Activated naive CD8-positive, alpha-beta T cell treated with anti-CD3 and anti-CD28 coated beads, Interleukin-2, amount 10 ng/mL, durations not matched to agents 7 days and 5 days (primary cell): ENCODE data around the gene MDH2. TPM values are rescaled to one million over a fixed set of nuclear protein-coding genes. Genes with fewer than 3 reads are reported as not detected.
"Not testable (repeated sequence)": the region's sequence is repeated elsewhere in the genome, so short reads cannot be mapped to it uniquely, and the experiment has no call there.

Experiments used
- ATAC-seq: fragments of 150-1000 bp; cut with Tn5 transposase; one replicate; pipeline ENCODE4 v1.10.0; 2021; ENCODE audit warnings: low read depth, moderate library complexity
- POLR2A ChIA-PET: fragments of 350-600 bp; sonication (Branson Sonifier 250); formaldehyde crosslinking; loops from one replicate; lab custom pipeline; 2021; ENCODE audit warnings: antibody characterized with exemption; lab: Charles Lee
- DNase-seq: peaks from one replicate; pipeline ENCODE4 v3.0.0; 2021
- H3K27ac Mint-ChIP-seq: one replicate; pipeline ENCODE4 v1.8.0; 2022; ENCODE audit warnings: mild to moderate bottlenecking, mixed read lengths
- H3K27me3 Mint-ChIP-seq: one replicate; pipeline ENCODE4 v1.8.0; 2022; ENCODE audit warnings: mild to moderate bottlenecking, moderate library complexity, mixed read lengths
- H3K36me3 Mint-ChIP-seq: one replicate; pipeline ENCODE4 v1.8.0; 2021; ENCODE audit warnings: mild to moderate bottlenecking, mixed read lengths
- H3K4me1 Mint-ChIP-seq: one replicate; pipeline ENCODE4 v1.8.0; 2021; ENCODE audit warnings: mixed read lengths
- H3K4me3 Mint-ChIP-seq: one replicate; pipeline ENCODE4 v1.8.0; 2022; ENCODE audit warnings: mild to moderate bottlenecking, moderate library complexity, mixed read lengths
- H3K9me3 Mint-ChIP-seq: one replicate; pipeline ENCODE4 v1.8.0; 2021; ENCODE audit warnings: mixed read lengths
- total RNA-seq, 2 experiments: library from RNA; stranded (reverse); gene quantifications; one replicate each; pipeline ENCODE4 v1.2.3, GENCODE V29; 2021

Gene MDH2
- total RNA-seq, 2 experiments from 2014 or later = 132 to 137 TPM

DNA sequence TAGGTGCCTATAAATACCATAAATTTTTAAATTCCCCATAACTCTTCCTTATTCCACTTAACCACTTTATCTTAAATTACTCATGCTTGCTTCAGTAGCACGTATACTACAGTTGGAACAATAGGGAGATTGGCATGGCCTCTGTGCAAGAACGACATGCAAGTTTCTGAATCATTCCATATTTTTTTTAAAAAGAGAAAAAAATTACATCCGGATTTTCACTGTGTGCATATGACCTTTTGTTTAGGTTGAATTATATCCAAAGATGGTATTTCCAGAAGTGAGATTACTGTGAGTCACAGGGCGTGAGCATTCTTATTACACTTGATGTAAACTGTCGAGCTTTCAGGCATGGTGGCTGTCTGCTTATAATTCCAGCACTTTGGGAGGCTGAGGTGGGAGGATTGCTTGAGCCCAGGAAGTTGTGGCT, 39.5 kb downstream of the MDH2 start:
- DNase-seq, H3K27me3 Mint-ChIP-seq, H3K4me1 Mint-ChIP-seq, POLR2A ChIA-PET, ATAC-seq, H3K9me3 Mint-ChIP-seq, H3K36me3 Mint-ChIP-seq, H3K27ac Mint-ChIP-seq, H3K4me3 Mint-ChIP-seq: not testable (repeated sequence)

DNA sequence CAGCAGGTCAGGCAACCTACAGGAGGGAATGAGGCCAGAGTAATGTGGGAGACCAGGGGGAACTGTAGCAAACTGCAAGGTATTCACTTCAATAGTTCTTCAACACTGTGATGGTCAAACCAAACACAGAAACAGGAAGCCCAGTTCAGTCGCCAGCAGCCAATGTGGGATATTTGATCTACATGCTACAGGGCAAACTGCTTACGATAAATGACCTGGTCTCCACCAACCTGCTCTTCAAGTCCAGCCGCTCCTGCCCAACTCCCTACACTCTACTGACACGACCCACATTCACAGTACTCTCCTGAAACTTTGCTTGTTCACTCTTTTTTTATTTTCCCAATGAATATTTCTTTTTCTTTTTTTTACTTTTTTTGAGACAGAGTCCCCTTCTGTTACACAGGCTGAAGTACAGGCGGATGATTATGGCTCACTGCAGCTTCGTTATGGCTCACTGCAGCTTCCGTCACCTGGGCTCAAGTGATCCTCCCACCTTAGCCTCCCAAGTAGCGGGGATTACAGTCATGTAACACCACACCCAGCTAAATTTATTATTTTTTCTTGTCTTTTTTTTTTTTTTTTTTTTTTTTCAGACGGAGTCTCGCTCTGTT, 42.1 kb downstream of the MDH2 start:
- ATAC-seq = no peak
- no peaks in the 10 kb centered on the region for H3K4me1 Mint-ChIP-seq
- DNase-seq = no peak
- H3K27me3 Mint-ChIP-seq = peaks cover 9% of the 10 kb centered on the region
- no peak overlapping the region for H3K4me3 Mint-ChIP-seq
- no peaks in the 10 kb centered on the region for H3K9me3 Mint-ChIP-seq
- POLR2A ChIA-PET = no interaction called here
- no peaks in the 10 kb centered on the region for H3K36me3 Mint-ChIP-seq
- no peak overlapping the region for H3K27ac Mint-ChIP-seq

DNA sequence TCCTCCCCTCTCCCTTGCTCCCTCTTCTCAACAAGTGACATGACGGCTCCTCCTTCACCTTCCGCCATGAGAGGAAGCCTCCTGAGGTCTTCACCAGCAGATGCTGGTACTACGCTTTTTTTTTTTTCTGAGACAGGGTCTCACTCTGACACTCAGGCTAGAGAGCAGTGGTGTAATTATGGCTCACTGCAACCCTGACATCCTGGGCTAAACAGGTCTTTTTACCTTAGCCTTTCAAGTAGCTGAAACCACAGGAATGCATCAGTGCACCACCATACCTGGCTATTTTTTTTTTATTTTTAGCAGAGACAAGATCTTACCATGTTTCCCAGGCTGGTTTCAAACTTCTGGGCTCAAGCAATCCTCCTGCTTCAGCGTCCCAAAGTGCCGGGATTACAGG, 43.6 kb downstream of the MDH2 start:
- Mint-ChIP-seq H3K9me3 (no peaks in the 10 kb centered on the region), H3K36me3 (no peaks in the 10 kb centered on the region), H3K27me3 (peaks cover 6% of the 10 kb centered on the region), H3K4me3 (no peak overlapping the region), H3K4me1 (no peaks in the 10 kb centered on the region), H3K27ac (no peak overlapping the region)
- no peak for DNase-seq
- POLR2A ChIA-PET = no interaction called here
- ATAC-seq = no peak

- POLR2A ChIA-PET, H3K4me1 Mint-ChIP-seq, H3K36me3 Mint-ChIP-seq, H3K4me3 Mint-ChIP-seq, H3K9me3 Mint-ChIP-seq, DNase-seq, ATAC-seq, H3K27ac Mint-ChIP-seq: not testable (repeated sequence)
- peaks cover 17% of the 10 kb centered on the region for H3K27me3 Mint-ChIP-seq
Observed at GRCh38 chr7:76093531-76093930, 45.6 kb downstream of the MDH2 start.

- H3K4me1 Mint-ChIP-seq, H3K27ac Mint-ChIP-seq, DNase-seq, ATAC-seq, H3K9me3 Mint-ChIP-seq, H3K36me3 Mint-ChIP-seq, H3K4me3 Mint-ChIP-seq, POLR2A ChIA-PET: not testable (repeated sequence)
- peaks cover 17% of the 10 kb centered on the region for H3K27me3 Mint-ChIP-seq
Observed at GRCh38 chr7:76094326-76094725, 46.4 kb downstream of the MDH2 start.

GRCh38 chr7:76095908-76096307, 48.0 kb downstream of the MDH2 start:
- POLR2A ChIA-PET = no interaction called here
- Mint-ChIP-seq H3K27ac (no peak overlapping the region), H3K4me1 (no peaks in the 10 kb centered on the region), H3K9me3 (no peaks in the 10 kb centered on the region), H3K4me3 (no peak overlapping the region), H3K27me3 (peaks cover 16% of the 10 kb centered on the region), H3K36me3 (no peaks in the 10 kb centered on the region)
- ATAC-seq (no peak), DNase-seq (no peak)

DNA sequence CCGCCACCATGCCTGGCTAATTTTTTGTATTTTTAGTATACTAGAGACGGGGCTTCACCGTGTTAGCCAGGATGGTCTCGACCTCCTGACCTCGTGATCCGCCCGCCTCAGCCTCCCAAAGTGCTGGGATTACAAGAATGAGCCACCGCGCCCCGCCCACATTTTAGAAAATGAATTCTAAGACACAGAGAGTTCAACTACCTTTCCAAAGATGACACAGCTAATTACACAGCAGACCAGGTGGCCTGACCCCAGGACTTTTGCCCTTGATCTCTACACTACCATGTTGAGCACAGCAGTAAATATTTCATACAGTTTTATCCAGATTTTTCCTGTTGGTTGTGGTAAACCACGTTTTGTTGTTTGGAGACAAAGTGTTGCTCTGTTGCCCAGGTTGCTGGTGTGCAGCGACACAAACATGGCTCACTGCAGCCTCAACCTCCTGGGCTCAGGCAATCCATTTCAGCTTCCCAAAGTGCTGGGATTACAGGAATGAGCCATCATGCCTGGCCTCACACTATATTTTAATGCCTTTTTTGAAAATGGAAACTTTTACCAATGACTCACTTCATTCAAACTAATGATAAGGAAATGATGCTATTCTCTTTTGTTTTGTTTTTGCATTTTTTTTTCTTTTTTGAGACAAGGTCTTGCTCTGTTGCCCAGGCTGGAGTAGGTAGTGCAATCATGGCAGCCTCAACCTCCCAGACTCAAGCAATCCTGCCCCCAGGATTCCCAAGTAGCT, 54.0 kb downstream of the MDH2 start:
- POLR2A ChIA-PET, H3K36me3 Mint-ChIP-seq, H3K27ac Mint-ChIP-seq, H3K9me3 Mint-ChIP-seq, ATAC-seq, H3K4me1 Mint-ChIP-seq, DNase-seq, H3K4me3 Mint-ChIP-seq: not testable (repeated sequence)
- peaks cover 13% of the 10 kb centered on the region for H3K27me3 Mint-ChIP-seq

DNA sequence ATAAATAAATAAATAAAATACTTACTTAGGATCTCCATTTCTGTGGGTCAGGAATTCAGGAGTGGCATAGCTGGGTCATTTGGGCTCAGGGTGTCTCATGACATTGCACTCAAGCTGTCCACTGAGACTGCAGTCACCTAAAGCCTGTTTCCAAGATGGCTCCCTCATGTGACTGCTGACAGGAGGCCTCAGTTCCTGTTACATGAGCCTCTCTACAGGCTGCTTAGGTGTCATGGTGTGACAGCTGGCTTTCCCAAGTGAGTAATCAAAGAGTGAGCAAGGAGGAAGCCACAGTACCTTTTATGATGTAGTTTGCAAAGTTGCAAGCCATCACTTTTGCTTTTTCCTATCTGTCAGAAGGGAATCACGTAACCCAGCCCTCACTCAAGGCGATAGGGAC, 55.9 kb downstream of the MDH2 start:
- ATAC-seq = peak; percentile 52
- H3K9me3 Mint-ChIP-seq, H3K27me3 Mint-ChIP-seq, H3K27ac Mint-ChIP-seq, POLR2A ChIA-PET, H3K4me1 Mint-ChIP-seq, H3K36me3 Mint-ChIP-seq, DNase-seq, H3K4me3 Mint-ChIP-seq: not testable (repeated sequence)

DNA sequence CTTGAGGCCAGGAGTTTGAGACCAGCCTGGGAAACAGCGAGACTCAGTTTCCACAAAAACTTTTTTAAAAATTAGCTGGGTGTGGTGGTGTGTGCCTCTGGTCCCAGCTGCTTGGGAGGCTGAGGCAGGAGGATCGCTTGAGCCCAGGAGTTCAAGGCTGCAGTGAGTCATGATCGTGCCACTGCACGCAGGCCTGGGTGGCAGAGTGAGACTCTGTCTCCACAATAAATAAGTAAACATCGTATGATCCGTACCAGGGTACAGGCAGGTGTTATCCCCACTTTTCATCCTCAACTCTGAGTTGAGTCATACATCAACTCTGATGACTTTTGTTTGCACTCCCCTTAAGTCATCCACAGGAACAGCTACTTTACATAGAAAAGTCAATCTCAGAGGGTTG, 58.2 kb downstream of the MDH2 start:
- H3K27ac Mint-ChIP-seq, POLR2A ChIA-PET, DNase-seq, ATAC-seq, H3K4me3 Mint-ChIP-seq, H3K9me3 Mint-ChIP-seq, H3K36me3 Mint-ChIP-seq, H3K27me3 Mint-ChIP-seq, H3K4me1 Mint-ChIP-seq: not testable (repeated sequence)

DNA sequence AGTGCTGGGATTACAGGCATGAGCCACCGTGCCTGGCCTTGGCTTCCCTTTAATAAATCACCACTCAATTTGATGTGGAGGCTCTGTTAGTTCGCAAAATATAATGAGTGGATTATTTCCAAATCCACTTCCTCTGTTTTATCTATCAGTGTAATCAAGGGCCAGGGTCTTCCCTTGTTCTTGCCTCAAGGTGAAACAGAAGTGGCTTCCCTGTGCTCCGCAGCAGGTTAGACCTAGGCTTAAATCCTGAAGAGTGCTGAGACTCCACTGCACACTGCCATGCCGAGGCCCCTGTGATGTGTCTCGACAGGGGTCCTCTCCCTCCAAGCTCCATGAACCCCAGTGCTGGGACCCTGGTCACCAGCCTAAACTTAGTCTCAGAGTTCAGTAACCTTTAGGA, 59.0 kb downstream of the MDH2 start:
- H3K4me1 Mint-ChIP-seq = peaks cover 3% of the 10 kb centered on the region
- H3K27me3 Mint-ChIP-seq = no peaks in the 10 kb centered on the region
- ATAC-seq (no peak), DNase-seq (no peak)
- no peak overlapping the region for H3K27ac Mint-ChIP-seq
- H3K9me3 Mint-ChIP-seq = no peaks in the 10 kb centered on the region
- POLR2A ChIA-PET = no interaction called here
- H3K36me3 Mint-ChIP-seq = no peaks in the 10 kb centered on the region
- no peak overlapping the region for H3K4me3 Mint-ChIP-seq

- Mint-ChIP-seq H3K4me3 (no peak overlapping the region), H3K36me3 (no peaks in the 10 kb centered on the region), H3K9me3 (no peaks in the 10 kb centered on the region), H3K27ac (no peak overlapping the region), H3K4me1 (no peaks in the 10 kb centered on the region), H3K27me3 (no peaks in the 10 kb centered on the region)
- no peak for ATAC-seq
- POLR2A ChIA-PET = no interaction called here
- DNase-seq = no peak
Observed at GRCh38 chr7:76108540-76109233, 60.8 kb downstream of the MDH2 start.

- H3K27ac Mint-ChIP-seq = peak overlapping the region; percentile 9
- DNase-seq, ATAC-seq, H3K4me3 Mint-ChIP-seq, H3K4me1 Mint-ChIP-seq, H3K36me3 Mint-ChIP-seq, H3K27me3 Mint-ChIP-seq, POLR2A ChIA-PET, H3K9me3 Mint-ChIP-seq: not testable (repeated sequence)
Observed at GRCh38 chr7:76113042-76113630, 65.2 kb downstream of the MDH2 start.

GRCh38 chr7:76114742-76115141, 66.8 kb downstream of the MDH2 start:
- DNase-seq, H3K27me3 Mint-ChIP-seq, H3K36me3 Mint-ChIP-seq, H3K4me1 Mint-ChIP-seq, H3K9me3 Mint-ChIP-seq, H3K27ac Mint-ChIP-seq, ATAC-seq, H3K4me3 Mint-ChIP-seq, POLR2A ChIA-PET: not testable (repeated sequence)
